DOHH2 (cell line): ENCODE measurements around the gene SHISA5.

ENCODE experiments used
- EZH2phosphoT487 ChIP-seq: fragments of 200-600 bp; sonication (generic); IDR thresholded peaks from 2 replicates; pipeline ENCODE4 v1.6.1; 2017; ENCODE audit warnings: borderline replicate concordance, mild to moderate bottlenecking, antibody characterized with exemption, low read length, moderate library complexity, mixed read lengths
- TF ChIP-seq, protein P1 (sequence below): fragments of 200-600 bp; sonication (generic); IDR thresholded peaks from one replicate; pipeline ENCODE4 v1.5.1; 2014; ENCODE audit warnings: antibody characterized with exemption, mild to moderate bottlenecking, low read depth, low read length; ENCODE audit not compliant: poor library complexity, severe bottlenecking

DNA sequence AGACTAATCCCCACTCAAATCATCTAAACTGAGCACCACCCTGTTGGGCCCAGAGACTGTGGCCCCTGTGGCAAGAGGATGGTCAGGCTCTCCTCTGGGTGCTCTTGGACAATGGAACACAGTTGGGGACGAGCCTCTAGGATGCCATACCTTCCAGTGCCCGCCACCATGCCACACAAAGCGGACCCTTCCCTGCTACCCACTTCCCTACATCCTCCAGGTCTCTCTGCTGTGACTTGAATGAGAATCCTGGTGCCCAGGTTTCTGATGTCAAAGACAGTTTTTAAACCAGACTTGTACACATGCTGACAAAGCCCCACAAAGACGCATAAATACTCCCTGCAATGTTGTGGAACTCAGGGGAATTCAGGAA lies 68.8 kb downstream of the SHISA5 start:
- TF ChIP-seq, protein P1, sequence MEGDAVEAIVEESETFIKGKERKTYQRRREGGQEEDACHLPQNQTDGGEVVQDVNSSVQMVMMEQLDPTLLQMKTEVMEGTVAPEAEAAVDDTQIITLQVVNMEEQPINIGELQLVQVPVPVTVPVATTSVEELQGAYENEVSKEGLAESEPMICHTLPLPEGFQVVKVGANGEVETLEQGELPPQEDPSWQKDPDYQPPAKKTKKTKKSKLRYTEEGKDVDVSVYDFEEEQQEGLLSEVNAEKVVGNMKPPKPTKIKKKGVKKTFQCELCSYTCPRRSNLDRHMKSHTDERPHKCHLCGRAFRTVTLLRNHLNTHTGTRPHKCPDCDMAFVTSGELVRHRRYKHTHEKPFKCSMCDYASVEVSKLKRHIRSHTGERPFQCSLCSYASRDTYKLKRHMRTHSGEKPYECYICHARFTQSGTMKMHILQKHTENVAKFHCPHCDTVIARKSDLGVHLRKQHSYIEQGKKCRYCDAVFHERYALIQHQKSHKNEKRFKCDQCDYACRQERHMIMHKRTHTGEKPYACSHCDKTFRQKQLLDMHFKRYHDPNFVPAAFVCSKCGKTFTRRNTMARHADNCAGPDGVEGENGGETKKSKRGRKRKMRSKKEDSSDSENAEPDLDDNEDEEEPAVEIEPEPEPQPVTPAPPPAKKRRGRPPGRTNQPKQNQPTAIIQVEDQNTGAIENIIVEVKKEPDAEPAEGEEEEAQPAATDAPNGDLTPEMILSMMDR, result no peak
- no peak for TF ChIP-seq EZH2phosphoT487
